Measurements from ENCODE around the gene NRXN3.
A peak's percentile ranks its signal among the peaks of the same experiment; 100 is the strongest.

Gene NRXN3

DNA sequence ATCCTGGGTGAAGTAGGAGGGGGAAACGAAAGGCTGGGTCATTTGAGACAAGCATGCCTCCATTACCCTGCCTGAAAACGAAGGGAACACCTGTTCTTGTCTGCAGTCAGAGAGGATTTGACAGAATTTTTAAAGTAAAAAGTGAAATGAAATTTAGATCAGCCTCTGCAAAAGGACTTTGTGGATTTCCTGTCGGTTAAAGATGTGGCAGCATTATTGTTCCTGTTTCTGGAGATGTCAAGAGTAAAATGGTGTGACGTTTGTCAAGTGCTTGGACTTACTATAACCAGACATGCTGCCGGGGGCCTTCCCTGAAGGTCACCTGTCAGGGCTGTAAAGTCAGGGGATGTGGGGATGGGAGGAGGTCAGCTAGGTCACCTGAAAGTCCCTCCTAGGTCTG lies 32.0 kb downstream of the NRXN3 start:
- TF ChIP-seq, protein P1, sequence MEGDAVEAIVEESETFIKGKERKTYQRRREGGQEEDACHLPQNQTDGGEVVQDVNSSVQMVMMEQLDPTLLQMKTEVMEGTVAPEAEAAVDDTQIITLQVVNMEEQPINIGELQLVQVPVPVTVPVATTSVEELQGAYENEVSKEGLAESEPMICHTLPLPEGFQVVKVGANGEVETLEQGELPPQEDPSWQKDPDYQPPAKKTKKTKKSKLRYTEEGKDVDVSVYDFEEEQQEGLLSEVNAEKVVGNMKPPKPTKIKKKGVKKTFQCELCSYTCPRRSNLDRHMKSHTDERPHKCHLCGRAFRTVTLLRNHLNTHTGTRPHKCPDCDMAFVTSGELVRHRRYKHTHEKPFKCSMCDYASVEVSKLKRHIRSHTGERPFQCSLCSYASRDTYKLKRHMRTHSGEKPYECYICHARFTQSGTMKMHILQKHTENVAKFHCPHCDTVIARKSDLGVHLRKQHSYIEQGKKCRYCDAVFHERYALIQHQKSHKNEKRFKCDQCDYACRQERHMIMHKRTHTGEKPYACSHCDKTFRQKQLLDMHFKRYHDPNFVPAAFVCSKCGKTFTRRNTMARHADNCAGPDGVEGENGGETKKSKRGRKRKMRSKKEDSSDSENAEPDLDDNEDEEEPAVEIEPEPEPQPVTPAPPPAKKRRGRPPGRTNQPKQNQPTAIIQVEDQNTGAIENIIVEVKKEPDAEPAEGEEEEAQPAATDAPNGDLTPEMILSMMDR (IDR thresholded peaks at IDR 0.05; ENCODE audit: insufficient read depth, low read depth, low read length, missing control alignments), result no peak

DNA sequence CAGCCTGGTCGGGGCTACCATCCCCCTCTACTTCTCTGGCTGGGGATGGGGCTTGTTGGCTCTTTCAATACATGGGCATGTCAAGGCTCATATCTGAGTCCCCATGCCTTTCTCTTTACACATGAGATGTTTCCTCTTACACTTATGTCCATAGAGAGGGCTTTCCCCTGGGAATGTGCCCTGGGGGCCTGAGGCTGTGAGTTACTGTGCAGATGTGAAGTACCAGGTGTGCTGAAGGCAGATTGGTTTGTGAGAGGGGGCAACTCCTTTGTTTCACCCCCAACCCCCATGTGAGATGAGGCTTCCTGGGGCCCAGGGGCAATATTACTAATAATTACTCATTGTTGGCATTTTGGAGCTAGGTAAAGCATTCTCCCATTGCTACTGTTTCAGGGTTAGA lies 32.8 kb downstream of the NRXN3 start:
- TF ChIP-seq, protein P1 (IDR thresholded peaks at IDR 0.05; ENCODE audit: insufficient read depth, low read depth, low read length, missing control alignments), result no peak
- no peak overlapping the region for H3K4me3 ChIP-seq (ENCODE audit: low read depth, low read length)
- no peak for DNase-seq (ENCODE audit: low read depth)

More for the DNA sequence above, 32.0 kb downstream of the NRXN3 start:
- DNase-seq (ENCODE audit: low read depth), result peak; percentile 35
- H3K4me3 ChIP-seq (ENCODE audit: low read depth, low read length), result no peak overlapping the region

DNA sequence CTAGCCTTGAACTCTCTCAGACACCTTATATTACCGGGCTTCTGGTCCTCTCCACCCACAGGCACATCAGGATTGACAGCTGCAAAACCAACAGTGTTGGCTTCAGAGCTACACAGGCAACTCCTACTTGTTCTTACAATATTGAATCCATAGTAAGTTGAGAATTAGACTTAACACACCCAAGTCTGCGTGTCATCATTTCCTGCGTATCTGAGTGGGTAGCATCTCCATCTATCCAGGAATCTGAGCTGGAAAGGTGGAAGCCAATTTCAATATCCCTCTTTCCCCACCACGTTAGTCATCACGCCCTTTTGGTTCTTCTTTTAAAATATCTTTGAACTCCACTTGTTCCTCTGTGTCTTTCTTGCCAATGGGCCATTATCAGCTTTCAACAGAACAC lies 37.2 kb downstream of the NRXN3 start:
- H3K4me3 ChIP-seq (ENCODE audit: low read depth, low read length), result no peak overlapping the region
- DNase-seq (ENCODE audit: low read depth), result no peak
- TF ChIP-seq, protein P1 (IDR thresholded peaks at IDR 0.05; ENCODE audit: insufficient read depth, low read depth, low read length, missing control alignments), result no peak

DNA sequence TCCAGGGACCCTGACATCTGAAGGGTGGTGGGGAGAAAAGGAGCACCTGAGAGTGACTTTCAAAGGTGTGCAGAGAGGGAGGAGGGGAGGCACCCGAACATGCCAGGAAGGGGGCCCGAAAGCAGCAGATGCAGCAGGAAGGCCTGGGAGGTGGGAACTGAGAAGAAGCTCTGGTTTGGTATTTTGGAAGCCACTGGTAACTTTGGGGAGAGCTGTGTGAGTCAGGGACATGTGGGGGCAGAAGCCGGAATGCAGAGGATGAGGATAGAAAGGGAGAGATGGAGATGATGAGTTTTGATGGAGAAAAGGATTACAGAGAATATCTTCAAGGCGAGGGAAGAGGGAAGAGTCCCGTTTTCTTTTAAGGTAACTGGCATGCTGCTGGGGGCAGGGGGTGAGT lies 50.1 kb downstream of the NRXN3 start:
- H3K4me3 ChIP-seq (ENCODE audit: low read depth, low read length), result no peak overlapping the region
- TF ChIP-seq, protein P1 (IDR thresholded peaks at IDR 0.05; ENCODE audit: insufficient read depth, low read depth, low read length, missing control alignments), result no peak
- DNase-seq (ENCODE audit: low read depth), result no peak

DNA sequence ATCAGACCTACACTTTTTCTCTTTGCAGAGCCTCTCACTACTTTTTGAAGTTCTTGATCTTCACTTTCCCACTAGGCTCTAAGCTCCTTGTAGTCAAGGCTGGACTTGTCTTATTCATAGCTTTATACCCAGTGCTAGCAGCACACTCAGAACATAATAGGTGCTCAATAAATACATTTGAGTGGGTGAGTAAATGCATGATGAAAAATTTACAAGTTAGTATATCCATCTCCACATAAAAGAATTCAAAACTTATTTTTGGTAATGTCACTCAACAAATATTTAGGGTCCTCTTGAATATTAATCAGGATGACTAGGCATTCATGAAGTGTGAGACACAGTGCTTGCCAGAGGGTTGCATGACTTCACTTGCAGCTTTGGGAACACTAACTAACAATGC lies 52.6 kb downstream of the NRXN3 start:
- no peak overlapping the region for H3K4me3 ChIP-seq (ENCODE audit: low read depth, low read length)
- DNase-seq (ENCODE audit: low read depth), result no peak
- TF ChIP-seq, protein P1 (IDR thresholded peaks at IDR 0.05; ENCODE audit: insufficient read depth, low read depth, low read length, missing control alignments), result no peak

DNA sequence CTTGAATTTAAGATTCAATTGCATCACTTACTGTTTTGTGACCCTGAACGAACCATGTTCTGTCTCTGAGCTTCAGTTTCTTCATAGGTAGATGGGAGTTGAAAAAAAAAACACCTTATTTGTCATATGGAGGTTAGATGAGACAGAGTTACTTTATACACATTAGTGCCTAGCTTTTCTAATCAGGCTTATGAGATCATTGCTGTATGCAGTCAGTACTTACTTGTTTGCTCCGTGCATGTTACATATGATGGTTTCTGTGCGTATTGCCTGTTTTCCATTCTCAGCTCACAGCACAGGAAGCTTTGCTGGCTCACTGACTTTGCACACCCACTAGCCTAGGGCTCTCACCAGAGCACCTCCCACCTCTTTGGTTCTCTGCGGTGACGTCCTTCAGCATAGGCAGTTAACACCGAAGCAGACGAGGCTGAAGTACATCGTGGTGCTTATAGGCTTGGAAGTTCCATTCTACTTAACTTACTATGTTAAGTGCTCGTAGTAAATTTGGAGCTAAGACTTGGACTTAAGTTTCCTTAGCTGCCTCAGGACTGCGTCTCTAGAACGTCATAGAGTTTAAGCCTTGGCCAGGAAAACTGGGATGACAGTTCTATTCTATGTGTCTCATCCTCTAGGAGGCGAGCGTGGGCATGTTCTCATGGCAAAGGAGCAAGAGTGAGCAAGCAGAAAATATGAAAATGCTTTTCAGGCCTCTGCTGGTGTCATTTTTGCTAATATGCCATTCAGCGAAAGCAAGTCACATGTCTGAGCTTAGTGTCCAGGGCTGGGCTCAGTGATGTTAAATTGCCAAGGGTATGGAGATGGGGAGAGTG lies 57.3 kb downstream of the NRXN3 start:
- H3K4me3 ChIP-seq (ENCODE audit: low read depth, low read length), result no peak overlapping the region
- TF ChIP-seq, protein P1 (IDR thresholded peaks at IDR 0.05; ENCODE audit: insufficient read depth, low read depth, low read length, missing control alignments), result no peak
- DNase-seq (ENCODE audit: low read depth), result no peak
